AG08396 (cell line): ENCODE measurements around the gene SRPK1.
"Not testable (repeated sequence)": the region's sequence is repeated elsewhere in the genome, so short reads cannot be mapped to it uniquely, and the experiment has no call there.

Source experiments
- DNase-seq: peaks from one replicate; pipeline ENCODE4 v3.0.0; 2012; ENCODE audit warnings: low spot score, mixed read lengths

Gene SRPK1

GRCh38 chr6:35931120-35931561 is 10.2 kb upstream of the SRPK1 start:
- no peak for DNase-seq

GRCh38 chr6:35929601-35930000 is 8.7 kb upstream of the SRPK1 start:
- DNase-seq, result no peak

- DNase-seq, result no peak
These were observed 5.8 kb upstream of the SRPK1 start for GRCh38 chr6:35926509-35927215.

GRCh38 chr6:35925961-35926360 is 5.1 kb upstream of the SRPK1 start:
- no peak for DNase-seq

- DNase-seq, result no peak
These were observed 3.2 kb upstream of the SRPK1 start for GRCh38 chr6:35924146-35924545.

- DNase-seq, result no peak
These were observed 1.2 kb upstream of the SRPK1 start for GRCh38 chr6:35922139-35922554.

- peak; percentile 61 for DNase-seq
These were observed 809 bp downstream of the SRPK1 start for GRCh38 chr6:35919827-35920751.

- no peak for DNase-seq
These were observed 1.6 kb downstream of the SRPK1 start for GRCh38 chr6:35919085-35919826.

- not testable (repeated sequence) for DNase-seq
These were observed 4.0 kb downstream of the SRPK1 start for GRCh38 chr6:35916893-35917292.

- no peak for DNase-seq
These were observed 4.8 kb downstream of the SRPK1 start for GRCh38 chr6:35916056-35916455.

GRCh38 chr6:35914536-35914935 is 6.4 kb downstream of the SRPK1 start:
- no peak for DNase-seq

- no peak for DNase-seq
These were observed 8.8 kb downstream of the SRPK1 start for GRCh38 chr6:35911871-35912653.

GRCh38 chr6:35909571-35909970 is 11.3 kb downstream of the SRPK1 start:
- not testable (repeated sequence) for DNase-seq

- DNase-seq, result not testable (repeated sequence)
These were observed 12.0 kb downstream of the SRPK1 start for GRCh38 chr6:35908753-35909401.

- no peak for DNase-seq
These were observed 13.1 kb downstream of the SRPK1 start for GRCh38 chr6:35907750-35908149.

- DNase-seq, result no peak
These were observed 14.4 kb downstream of the SRPK1 start for GRCh38 chr6:35906499-35906846.

- DNase-seq, result no peak
These were observed 14.9 kb downstream of the SRPK1 start for GRCh38 chr6:35905841-35906498.

GRCh38 chr6:35905141-35905785 is 15.6 kb downstream of the SRPK1 start:
- DNase-seq, result no peak

GRCh38 chr6:35903679-35904078 is 17.2 kb downstream of the SRPK1 start:
- no peak for DNase-seq

- DNase-seq, result no peak
These were observed 20.4 kb downstream of the SRPK1 start for GRCh38 chr6:35900448-35900847.
